Stimulated activated naive CD8-positive, alpha-beta T cell treated with anti-CD3 and anti-CD28 coated beads, Interleukin-15, Interleukin-2, amounts not matched to agents 100 ng/mL and 50 ng/mL, for 24 hours (primary cell): ENCODE results near the gene PHLPP2.

Source experiments
- H3K27ac Mint-ChIP-seq: one replicate; pipeline ENCODE4 v1.8.0; 2021; ENCODE audit warnings: mild to moderate bottlenecking, mixed read lengths
- H3K27me3 Mint-ChIP-seq: one replicate; pipeline ENCODE4 v1.8.0; 2021; ENCODE audit warnings: mixed read lengths
- H3K36me3 Mint-ChIP-seq: one replicate; pipeline ENCODE4 v1.8.0; 2021; ENCODE audit warnings: low read depth, mixed read lengths
- H3K4me1 Mint-ChIP-seq: one replicate; pipeline ENCODE4 v1.8.0; 2021; ENCODE audit warnings: low read depth, mixed read lengths
- H3K4me3 Mint-ChIP-seq: one replicate; pipeline ENCODE4 v1.8.0; 2021; ENCODE audit warnings: mild to moderate bottlenecking, mixed read lengths
- H3K9me3 Mint-ChIP-seq: one replicate; pipeline ENCODE4 v1.8.0; 2021; ENCODE audit warnings: mixed read lengths

The PHLPP2 gene

GRCh38 chr16:71724320-71724751 is at the start of gene PHLPP2:
Gene PHLPP2 (minus strand): TSS chr16:71724701. CDS start chr16:71714795, 9,906 bp downstream.
- H3K9me3 Mint-ChIP-seq = no peaks in the 10 kb centered on the region
- peak within 1 kb of the TSS; percentile 7 for H3K27ac Mint-ChIP-seq
- peak within 1 kb of the TSS; percentile 85 for H3K4me3 Mint-ChIP-seq
- peaks cover 7% of the 10 kb centered on the region for H3K27me3 Mint-ChIP-seq
- no peaks in the 10 kb centered on the region for H3K36me3 Mint-ChIP-seq
- H3K4me1 Mint-ChIP-seq = peaks cover 29% of the 10 kb centered on the region

- peaks cover 15% of the 10 kb centered on the region for H3K4me1 Mint-ChIP-seq
- no peaks in the 10 kb centered on the region for H3K27me3 Mint-ChIP-seq
- H3K27ac Mint-ChIP-seq = no peak overlapping the region
- H3K36me3 Mint-ChIP-seq = peaks cover 61% of the 10 kb centered on the region
- H3K9me3 Mint-ChIP-seq = no peaks in the 10 kb centered on the region
- H3K4me3 Mint-ChIP-seq = no peak overlapping the region
These were observed 47.1 kb upstream of the PHLPP2 start for GRCh38 chr16:71771571-71771970.

GRCh38 chr16:71769222-71769621 is 44.7 kb upstream of the PHLPP2 start:
- Mint-ChIP-seq H3K9me3 (no peaks in the 10 kb centered on the region), H3K27me3 (no peaks in the 10 kb centered on the region), H3K27ac (no peak overlapping the region), H3K36me3 (peaks cover 59% of the 10 kb centered on the region), H3K4me1 (peaks cover 6% of the 10 kb centered on the region), H3K4me3 (no peak overlapping the region)

GRCh38 chr16:71767060-71767900 is 42.8 kb upstream of the PHLPP2 start:
- Mint-ChIP-seq H3K9me3 (no peaks in the 10 kb centered on the region), H3K4me3 (no peak overlapping the region), H3K27me3 (no peaks in the 10 kb centered on the region), H3K36me3 (peaks cover 68% of the 10 kb centered on the region), H3K4me1 (peaks cover 6% of the 10 kb centered on the region), H3K27ac (no peak overlapping the region)

- no peaks in the 10 kb centered on the region for H3K27me3 Mint-ChIP-seq
- H3K4me3 Mint-ChIP-seq = no peak overlapping the region
- H3K36me3 Mint-ChIP-seq = peaks cover 63% of the 10 kb centered on the region
- H3K9me3 Mint-ChIP-seq = no peaks in the 10 kb centered on the region
- H3K4me1 Mint-ChIP-seq = peaks cover 2% of the 10 kb centered on the region
- no peak overlapping the region for H3K27ac Mint-ChIP-seq
These were observed 37.7 kb upstream of the PHLPP2 start for GRCh38 chr16:71762186-71762585.

- H3K4me1 Mint-ChIP-seq = no peaks in the 10 kb centered on the region
- no peak overlapping the region for H3K4me3 Mint-ChIP-seq
- no peaks in the 10 kb centered on the region for H3K27me3 Mint-ChIP-seq
- no peak overlapping the region for H3K27ac Mint-ChIP-seq
- peaks cover 63% of the 10 kb centered on the region for H3K36me3 Mint-ChIP-seq
- no peaks in the 10 kb centered on the region for H3K9me3 Mint-ChIP-seq
These were observed 36.6 kb upstream of the PHLPP2 start for GRCh38 chr16:71761097-71761496.

- H3K9me3 Mint-ChIP-seq = no peaks in the 10 kb centered on the region
- H3K36me3 Mint-ChIP-seq = peaks cover 72% of the 10 kb centered on the region
- H3K4me1 Mint-ChIP-seq = peaks cover 4% of the 10 kb centered on the region
- H3K27me3 Mint-ChIP-seq = no peaks in the 10 kb centered on the region
- no peak overlapping the region for H3K27ac Mint-ChIP-seq
- H3K4me3 Mint-ChIP-seq = no peak overlapping the region
These were observed 33.8 kb upstream of the PHLPP2 start for GRCh38 chr16:71758293-71758760.

- Mint-ChIP-seq H3K4me3 (no peak overlapping the region), H3K27ac (peak overlapping the region; percentile 9), H3K4me1 (peaks cover 4% of the 10 kb centered on the region), H3K9me3 (no peaks in the 10 kb centered on the region), H3K27me3 (no peaks in the 10 kb centered on the region), H3K36me3 (peaks cover 70% of the 10 kb centered on the region)
These were observed 30.2 kb upstream of the PHLPP2 start for GRCh38 chr16:71754652-71755051.

GRCh38 chr16:71754108-71754507 is 29.6 kb upstream of the PHLPP2 start:
- H3K27me3 Mint-ChIP-seq = no peaks in the 10 kb centered on the region
- peak overlapping the region; percentile 70 for H3K27ac Mint-ChIP-seq
- H3K4me3 Mint-ChIP-seq = no peak overlapping the region
- H3K9me3 Mint-ChIP-seq = no peaks in the 10 kb centered on the region
- peaks cover 72% of the 10 kb centered on the region for H3K36me3 Mint-ChIP-seq
- peaks cover 4% of the 10 kb centered on the region for H3K4me1 Mint-ChIP-seq

GRCh38 chr16:71748226-71748625 is 23.7 kb upstream of the PHLPP2 start:
- Mint-ChIP-seq H3K9me3 (no peaks in the 10 kb centered on the region), H3K36me3 (peaks cover 69% of the 10 kb centered on the region), H3K27me3 (no peaks in the 10 kb centered on the region), H3K27ac (peak overlapping the region; percentile 50), H3K4me1 (peaks cover 4% of the 10 kb centered on the region), H3K4me3 (no peak overlapping the region)

- H3K4me3 Mint-ChIP-seq = no peak overlapping the region
- H3K27me3 Mint-ChIP-seq = no peaks in the 10 kb centered on the region
- H3K4me1 Mint-ChIP-seq = peaks cover 4% of the 10 kb centered on the region
- H3K9me3 Mint-ChIP-seq = no peaks in the 10 kb centered on the region
- H3K27ac Mint-ChIP-seq = no peak overlapping the region
- H3K36me3 Mint-ChIP-seq = peaks cover 66% of the 10 kb centered on the region
These were observed 22.0 kb upstream of the PHLPP2 start for GRCh38 chr16:71746442-71747046.

- H3K9me3 Mint-ChIP-seq = no peaks in the 10 kb centered on the region
- H3K4me3 Mint-ChIP-seq = no peak overlapping the region
- no peaks in the 10 kb centered on the region for H3K27me3 Mint-ChIP-seq
- H3K4me1 Mint-ChIP-seq = no peaks in the 10 kb centered on the region
- H3K27ac Mint-ChIP-seq = no peak overlapping the region
- H3K36me3 Mint-ChIP-seq = peaks cover 61% of the 10 kb centered on the region
These were observed 14.4 kb upstream of the PHLPP2 start for GRCh38 chr16:71738855-71739254.

GRCh38 chr16:71737501-71737900 is 13.0 kb upstream of the PHLPP2 start:
- Mint-ChIP-seq H3K4me1 (no peaks in the 10 kb centered on the region), H3K27me3 (no peaks in the 10 kb centered on the region), H3K27ac (no peak overlapping the region)

GRCh38 chr16:71734511-71734910 is 10.0 kb upstream of the PHLPP2 start:
- Mint-ChIP-seq H3K36me3 (peaks cover 67% of the 10 kb centered on the region), H3K27me3 (no peaks in the 10 kb centered on the region), H3K27ac (no peak overlapping the region), H3K4me3 (no peak overlapping the region), H3K9me3 (no peaks in the 10 kb centered on the region), H3K4me1 (peaks cover 4% of the 10 kb centered on the region)

More at GRCh38 chr16:71737501-71737900, 13.0 kb upstream of the PHLPP2 start:
- H3K36me3 Mint-ChIP-seq = peaks cover 66% of the 10 kb centered on the region
- H3K4me3 Mint-ChIP-seq = no peak overlapping the region
- H3K9me3 Mint-ChIP-seq = no peaks in the 10 kb centered on the region

GRCh38 chr16:71732587-71732986 is 8.1 kb upstream of the PHLPP2 start:
- Mint-ChIP-seq H3K27ac (no peak overlapping the region), H3K36me3 (peaks cover 54% of the 10 kb centered on the region), H3K27me3 (no peaks in the 10 kb centered on the region)

More at GRCh38 chr16:71732587-71732986, 8.1 kb upstream of the PHLPP2 start:
- H3K4me3 Mint-ChIP-seq = no peak overlapping the region
- peaks cover 8% of the 10 kb centered on the region for H3K4me1 Mint-ChIP-seq
- H3K9me3 Mint-ChIP-seq = no peaks in the 10 kb centered on the region
